HG02973 (cell line): ENCODE results near the gene CDK14.
"Not testable (repeated sequence)": the region's sequence is repeated elsewhere in the genome, so short reads cannot be mapped to it uniquely, and the experiment has no call there.

Source experiments
- ATAC-seq: cut with Tn5 transposase; IDR thresholded peaks from one replicate; pipeline ENCODE4 v1.9.1; 2021; ENCODE audit warnings: moderate library complexity; ENCODE audit not compliant: unreplicated experiment

The CDK14 gene

DNA sequence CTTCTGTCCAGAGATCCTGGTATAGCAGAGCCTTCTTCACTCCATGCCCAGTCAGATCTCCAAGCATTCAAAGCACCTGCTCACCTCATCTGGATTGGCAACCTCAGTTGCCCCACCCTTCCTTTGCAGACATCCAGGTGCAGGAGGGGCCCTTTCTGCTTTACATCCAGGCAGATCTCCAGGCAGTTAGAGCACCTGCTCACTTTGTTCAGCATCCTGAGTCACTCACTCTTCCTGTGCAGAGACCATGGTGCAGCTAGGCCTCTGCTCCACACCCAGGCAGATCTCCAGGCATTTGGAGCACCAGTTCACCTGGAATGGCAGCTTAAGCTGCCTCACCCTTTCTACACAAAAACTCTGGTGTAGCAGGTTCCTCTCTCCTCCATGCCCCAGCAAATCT lies 153.1 kb downstream of the CDK14 start:
- no peak for ATAC-seq

DNA sequence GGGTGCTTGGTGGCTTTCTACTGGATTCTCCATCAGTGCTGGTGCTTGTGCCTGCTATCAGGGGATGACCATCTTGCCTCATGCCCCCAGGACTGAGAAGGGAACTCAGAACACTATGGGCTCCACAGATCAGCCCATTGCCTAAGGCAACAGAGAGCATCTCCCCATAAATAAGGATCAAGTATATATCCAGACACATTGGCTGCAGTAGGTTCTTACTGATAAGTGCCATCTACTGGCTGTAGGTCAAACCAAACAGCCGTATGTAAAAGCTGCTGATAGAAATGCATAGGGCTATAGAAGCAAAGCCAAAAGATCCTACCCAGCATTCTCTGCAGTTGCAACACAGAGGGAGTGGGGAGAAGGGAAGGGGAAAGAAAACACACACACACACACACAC lies 153.7 kb downstream of the CDK14 start:
- ATAC-seq: no peak

DNA sequence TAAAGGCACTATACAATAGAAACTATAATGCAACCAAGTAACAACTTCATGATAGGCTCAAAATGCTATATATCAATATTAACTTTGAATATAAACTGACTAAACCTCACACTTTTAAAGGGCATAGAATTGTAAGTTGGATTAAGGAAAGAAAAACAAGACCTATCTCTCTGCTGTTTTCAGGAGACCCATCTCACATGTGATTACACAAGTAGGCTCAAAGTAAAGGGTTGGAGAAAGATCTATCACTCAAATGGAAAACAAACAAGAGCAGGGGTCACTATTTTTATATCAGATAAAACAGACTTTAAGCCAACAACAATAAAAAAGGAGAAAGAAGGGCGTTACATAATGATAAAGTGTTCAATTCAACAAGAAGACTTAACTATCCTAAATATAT lies 155.5 kb downstream of the CDK14 start:
- ATAC-seq: no peak

DNA sequence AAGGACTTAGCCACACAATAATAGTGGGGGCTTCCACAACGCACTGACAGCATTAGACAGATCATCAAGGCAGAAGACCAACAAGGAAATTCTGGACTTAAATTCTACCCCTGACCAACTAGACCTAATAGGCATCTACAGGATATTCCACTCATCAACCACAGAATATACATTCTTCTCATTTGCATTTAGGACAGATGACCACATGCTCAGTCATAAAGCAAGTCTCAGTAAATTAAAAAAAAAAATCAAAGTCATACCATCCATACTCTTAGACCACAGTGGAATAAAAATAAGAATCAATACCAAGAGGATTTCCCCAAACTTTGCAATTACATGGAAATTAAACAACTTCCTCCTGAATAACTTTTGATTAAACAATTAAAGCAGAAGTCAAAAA lies 155.9 kb downstream of the CDK14 start:
- ATAC-seq: no peak

DNA sequence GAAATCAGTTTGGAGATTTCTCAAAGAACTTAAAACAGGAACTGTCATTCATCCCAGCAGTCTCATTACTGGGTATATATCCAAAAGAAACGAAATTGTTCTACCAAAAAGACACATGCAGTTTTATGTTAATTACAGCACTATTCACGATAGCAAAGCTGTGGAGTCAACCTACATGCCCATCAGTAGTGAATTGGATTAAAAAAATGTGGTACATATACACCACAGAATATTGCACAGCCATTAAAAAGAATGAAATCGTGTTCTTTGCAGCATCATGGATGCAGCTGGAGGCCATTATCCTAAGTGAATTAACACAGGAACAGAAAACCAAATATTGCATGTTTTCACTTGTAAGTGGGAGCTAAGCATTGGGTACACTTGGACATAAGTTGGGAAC lies 158.9 kb downstream of the CDK14 start:
- ATAC-seq: no peak

DNA sequence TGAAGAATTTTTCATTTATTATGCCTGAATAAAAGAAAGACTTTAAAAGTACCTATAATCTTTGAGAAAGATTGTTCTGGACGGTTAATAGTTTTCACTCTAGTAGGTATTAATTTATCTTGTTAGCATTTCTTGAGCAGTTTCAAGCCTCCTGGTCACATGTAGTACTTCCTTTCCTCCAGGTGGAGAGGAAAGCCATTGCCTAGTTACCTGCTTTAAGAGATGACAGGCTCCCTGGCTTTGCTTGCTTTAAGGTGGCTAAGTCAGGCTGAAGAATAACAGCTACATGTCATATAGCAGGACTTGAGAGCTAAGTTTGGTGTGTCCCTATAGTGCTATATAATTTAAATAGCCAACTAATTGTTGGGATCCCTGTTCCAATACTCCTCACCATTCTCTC lies 160.2 kb downstream of the CDK14 start:
- no peak for ATAC-seq

DNA sequence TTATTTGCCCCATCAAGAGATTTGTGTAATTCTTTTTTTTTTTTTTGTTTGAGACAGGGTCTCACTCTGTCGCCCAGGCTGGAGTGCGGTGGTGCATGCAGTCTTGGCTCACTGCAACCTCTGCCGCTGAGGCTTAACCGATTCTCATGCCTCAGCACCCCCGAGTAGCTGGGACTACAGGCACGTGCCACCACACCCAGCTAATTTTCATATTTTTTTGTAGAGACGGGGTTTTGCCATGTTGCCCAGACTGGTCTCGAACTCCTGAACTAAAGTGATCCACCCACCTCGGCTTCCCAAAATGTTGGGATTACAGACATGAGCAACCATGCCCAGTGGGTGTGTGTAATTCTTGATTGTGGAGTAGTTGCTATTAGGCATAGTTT lies 161.4 kb downstream of the CDK14 start:
- not testable (repeated sequence) for ATAC-seq

DNA sequence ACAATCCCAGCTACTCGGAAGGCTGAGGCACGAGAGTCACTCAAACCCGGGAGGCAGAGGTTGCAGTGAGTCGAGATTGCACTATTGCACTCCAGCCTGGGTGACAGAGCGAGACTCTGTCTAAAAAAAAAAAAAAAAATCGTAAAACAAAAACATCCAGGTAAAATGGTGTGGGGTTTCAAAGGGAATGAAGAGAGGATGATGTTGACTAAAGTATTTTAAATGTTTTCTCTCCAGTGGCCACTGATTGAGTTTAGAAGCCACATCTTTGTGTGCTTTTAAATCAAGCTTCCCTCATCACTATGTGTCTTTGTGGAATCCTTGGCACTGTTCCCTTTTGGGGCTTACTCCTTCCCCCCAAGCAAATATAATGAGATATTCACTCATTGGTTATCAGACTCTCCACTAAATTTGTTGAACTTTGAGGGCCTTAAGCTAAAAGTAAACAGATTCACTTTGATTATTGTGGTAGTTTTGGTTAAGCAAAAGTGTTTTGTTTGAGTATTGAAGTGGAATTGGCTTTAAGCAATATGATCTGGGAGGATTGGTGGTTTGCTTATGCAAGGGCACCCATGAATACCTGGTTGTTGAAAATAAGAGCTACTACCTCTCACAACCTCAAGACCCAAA lies 162.9 kb downstream of the CDK14 start:
- ATAC-seq: no peak

DNA sequence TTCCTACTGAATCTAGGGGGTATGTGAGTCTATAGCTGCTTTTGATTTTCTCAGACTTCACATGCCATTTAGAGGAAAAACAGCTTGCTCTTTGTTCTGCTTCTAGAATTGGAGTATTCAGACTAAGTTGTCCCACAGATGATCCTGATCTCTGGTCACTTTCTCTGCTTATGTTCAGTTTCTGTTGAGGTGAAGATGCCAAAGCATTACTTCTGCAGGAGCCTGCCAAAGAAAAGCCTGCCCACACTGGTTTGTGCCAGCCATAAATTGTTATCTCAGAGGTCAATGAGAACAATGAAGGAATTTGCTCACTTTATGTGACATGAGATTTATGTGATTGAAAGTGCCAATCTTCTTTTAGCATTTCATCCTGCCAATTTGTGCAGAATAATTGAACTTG lies 163.6 kb downstream of the CDK14 start:
- no peak for ATAC-seq

DNA sequence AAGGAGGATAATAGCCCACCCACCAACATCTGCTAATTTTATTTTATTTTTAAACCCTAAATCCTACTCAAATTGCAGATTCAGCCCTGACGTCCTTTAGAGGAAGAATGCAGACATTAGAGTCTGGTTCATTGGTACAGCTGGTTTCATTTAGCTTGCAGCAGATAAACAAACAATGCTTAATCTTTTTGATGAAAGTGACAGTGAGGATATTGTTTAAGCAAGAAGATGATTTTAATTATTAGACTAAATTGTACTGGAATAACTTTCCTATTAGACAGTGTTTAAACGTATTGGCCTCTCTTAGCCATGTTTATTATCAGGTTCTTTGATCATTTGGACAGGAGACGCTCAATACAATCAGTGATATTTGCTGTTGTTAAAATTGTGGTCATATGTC lies 164.8 kb downstream of the CDK14 start:
- no peak for ATAC-seq

DNA sequence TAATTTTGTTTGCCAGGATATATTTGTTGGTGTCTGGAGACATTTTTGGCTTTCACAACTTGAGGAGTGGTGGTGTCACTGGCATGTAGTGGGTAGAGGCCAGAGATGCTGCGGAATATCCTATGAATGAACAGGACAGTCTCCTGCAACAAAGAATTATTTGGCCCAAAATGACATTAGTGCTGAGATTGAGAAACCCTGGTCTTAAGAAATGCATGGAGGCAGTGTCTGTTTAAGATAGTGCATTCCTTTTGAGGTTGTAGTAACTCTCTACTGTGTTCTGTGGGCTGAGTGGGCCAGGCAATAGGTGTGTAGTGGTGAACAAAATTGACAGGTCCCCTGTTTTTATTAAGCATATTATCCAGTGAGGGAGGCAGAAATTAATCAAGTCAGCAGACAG lies 165.5 kb downstream of the CDK14 start:
- ATAC-seq: no peak

DNA sequence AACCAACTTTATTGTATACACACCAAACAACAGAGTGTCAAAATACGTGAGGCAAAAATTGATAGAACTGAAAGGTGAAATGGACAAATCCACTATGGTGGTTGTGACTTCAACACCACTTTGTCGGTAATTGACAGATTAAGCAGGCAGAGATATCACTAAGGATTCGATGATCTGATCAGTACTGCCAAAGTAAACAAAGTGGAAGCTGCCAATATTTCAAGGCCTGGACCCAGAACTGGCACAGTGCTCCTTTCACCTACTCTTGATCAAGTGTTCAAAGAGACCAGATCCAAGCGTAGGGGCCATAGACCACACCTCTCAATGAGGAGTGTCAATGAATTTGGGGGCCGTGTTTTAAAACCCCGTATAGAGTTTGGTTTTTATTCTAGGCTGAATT lies 167.0 kb downstream of the CDK14 start:
- ATAC-seq: no peak

DNA sequence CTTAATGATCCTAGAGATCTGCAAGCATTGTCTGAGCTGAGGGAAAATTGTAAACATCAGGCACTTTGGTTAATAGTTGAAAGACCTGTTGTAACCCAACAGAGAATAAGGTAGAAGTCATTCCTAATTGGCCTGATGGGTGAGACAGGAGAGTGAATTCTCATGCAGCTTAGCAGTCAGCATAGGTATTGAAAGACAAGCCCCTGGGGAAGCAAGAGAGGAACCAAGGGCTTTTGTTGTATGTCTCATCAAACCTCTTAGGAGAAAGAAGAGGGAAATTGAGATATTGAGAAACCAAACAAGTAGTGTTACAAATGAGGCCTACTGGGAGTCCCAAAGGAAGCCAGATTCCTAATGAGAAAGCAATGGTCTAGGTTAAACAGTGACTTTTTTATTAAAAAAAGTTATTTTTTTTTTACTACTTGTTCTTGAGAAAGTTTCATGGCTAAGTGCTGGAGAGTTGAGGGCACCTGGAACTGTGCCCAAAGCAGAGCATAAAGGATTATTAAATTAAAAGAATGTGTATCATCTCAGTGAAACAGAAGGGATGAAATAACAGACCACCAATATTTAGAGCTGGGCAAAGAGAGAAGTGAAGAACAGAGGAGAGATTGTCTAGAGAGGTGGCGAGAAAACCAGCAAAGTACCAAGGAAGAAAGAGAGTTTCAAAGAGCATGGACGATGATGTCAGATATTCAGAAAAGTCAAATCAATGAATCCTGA lies 168.9 kb downstream of the CDK14 start:
- no peak for ATAC-seq

DNA sequence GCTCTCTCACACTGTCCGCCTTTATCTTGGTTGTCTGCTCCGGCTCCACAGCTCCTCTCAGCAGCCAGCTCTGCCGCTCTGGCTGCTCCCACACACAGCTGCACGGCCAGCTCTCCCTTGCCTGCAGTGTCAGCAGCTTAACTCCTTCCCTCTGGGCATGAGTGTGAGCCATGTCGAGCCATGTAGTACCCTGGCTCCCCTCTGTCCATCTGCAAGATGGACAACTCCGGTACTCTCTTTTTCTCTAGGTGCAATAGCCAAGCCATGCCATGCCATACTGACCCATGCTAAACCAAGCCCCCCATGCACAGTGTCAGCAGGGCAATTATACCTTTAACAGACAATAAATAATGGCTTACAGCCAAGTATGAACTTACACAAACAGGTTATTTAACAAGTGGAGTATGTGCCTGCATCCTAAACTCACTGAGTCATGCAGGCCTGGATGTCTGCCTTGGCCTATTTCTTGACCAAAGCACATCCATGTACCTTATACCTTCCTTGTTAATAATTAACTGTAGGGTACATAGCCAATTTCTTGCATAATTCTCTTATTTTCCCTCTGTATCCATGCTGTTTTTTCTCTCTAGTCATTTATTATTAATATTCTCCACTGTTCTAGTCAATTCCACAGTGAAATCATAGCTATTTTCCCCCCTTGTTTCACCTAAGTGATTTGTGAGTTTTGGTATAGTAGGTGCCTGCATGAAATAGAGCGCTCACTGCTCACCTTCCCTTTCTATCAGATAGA lies 170.9 kb downstream of the CDK14 start:
- ATAC-seq: no peak

DNA sequence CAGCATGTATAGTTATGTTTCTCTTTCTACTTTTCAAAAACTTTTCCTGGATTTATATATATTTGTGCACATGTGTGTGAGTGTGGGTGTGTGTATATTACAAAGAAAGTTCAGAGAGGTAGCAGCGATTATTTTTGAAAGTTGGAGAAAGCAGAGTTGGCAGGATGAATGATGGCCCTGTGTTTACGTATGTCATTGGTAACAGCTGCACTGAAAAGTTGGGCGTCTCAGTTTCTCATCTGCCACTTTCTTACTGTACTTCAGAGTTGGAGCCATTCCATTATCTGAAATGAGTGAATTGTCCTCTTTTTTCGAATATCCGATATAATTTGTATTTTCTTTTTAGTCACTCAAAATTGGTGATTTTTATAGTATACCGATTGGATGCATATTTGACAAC lies 172.2 kb downstream of the CDK14 start:
- ATAC-seq: no peak

DNA sequence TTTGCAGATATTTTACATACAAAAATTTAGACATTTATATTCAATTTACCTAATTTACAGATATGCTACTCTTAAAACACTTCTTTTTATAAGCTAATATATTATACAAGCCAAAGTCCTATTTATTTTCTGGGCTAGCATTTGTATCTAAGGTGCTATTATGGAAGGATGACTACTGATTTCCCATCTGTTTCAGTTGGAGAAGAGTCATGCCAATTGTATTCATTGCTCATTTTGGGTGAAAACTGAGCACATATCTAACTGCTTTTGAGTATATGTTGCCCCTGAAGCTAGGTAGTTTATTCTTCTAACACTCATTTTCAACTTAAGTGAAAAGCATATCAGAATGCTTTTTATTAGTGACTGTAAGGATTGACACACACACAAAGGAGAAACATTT lies 172.9 kb downstream of the CDK14 start:
- ATAC-seq: no peak

DNA sequence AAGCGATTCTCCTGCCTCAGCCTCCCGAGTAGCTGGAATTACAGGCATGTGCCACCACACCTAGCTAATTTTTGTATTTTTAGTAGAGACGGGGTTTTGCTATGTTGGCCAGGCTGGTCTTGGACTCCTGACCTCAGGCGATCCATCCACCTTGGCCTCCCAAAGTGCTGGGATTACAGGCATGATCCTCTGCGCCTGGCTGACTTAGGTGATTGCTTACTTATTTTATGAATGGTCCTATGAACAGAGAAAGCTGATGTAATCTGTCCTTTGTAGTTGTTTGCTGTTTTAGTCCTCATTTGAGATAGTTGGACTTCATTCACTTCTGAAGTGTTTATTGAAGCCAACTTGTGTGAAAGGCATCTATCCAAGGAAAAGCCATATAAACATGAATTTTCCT lies 173.4 kb downstream of the CDK14 start:
- not testable (repeated sequence) for ATAC-seq

DNA sequence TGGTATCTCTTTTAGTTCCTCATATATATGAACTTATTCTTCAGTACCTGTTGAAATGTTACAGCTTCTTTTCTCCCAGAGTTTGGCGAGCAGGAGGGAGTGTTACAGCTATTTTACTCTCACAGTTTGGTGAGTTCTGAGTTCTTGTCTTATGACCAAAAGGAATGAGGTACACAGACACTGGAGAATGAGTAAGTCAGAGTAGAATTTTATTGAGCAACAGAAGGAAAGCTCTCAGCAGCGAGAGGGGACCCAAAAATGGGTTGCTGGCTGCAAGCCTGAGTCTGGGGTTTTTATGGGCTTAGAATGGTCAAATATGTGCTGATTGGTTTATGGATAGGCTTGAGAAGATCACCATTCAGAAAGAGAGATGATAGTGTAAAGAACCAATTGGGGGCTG lies 175.2 kb downstream of the CDK14 start:
- no peak for ATAC-seq

DNA sequence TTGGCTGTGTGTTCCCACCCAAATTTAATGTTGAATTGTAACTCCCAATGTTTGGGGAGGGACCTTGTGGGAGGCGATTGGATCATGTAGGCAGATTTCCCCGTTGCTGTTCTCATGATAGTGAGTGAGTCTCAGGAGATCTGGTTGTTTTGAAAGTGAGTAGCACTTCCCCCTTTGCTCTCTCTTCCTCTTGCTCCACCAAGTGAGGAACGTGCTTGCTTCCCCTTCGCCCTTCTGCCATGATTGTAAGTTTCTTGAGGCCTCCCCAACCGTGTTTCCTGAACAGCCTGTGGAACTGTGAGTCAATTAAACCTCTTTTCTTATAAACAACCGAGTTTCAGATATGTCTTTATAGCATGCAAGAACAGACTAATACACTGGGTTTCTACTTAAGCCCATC lies 176.3 kb downstream of the CDK14 start:
- ATAC-seq: no peak

DNA sequence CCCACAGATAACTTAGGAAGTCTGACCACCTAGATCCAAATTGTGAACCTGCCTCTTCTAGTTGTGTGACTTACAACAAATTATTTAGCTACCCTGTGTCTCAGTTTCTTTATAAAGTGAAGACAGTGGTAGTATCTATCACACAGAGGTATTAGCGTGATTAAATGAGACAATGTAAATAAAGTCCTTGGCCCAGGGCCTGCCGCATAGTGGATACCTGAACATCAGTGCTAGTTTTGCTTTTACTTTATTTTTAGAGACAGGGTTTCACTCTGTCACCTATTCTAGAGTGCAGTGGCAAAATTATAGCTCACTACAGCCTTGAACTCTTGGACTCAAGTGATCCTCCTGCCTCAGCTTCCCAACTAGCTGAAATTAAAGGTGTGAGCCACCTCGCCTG lies 177.1 kb downstream of the CDK14 start:
- no peak for ATAC-seq

DNA sequence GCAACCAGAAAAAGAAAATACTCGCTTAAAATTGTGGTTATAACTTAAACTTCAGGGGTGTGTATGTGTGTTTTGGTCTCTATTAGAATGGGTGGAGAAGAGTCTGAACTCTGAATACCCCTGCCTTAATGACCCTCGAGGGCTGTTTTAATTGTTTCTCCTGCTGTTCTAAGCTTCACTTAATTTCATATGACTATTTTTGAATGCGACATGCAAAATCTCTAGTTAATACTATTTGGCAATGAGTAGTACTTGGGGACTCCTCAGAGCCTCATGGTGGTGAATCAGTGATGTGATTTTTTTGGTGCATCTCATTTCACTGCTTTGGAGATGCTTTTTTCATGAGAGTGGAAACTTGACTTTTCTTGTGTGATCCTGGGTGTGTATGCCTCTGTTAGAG lies 178.6 kb downstream of the CDK14 start:
- ATAC-seq: no peak

DNA sequence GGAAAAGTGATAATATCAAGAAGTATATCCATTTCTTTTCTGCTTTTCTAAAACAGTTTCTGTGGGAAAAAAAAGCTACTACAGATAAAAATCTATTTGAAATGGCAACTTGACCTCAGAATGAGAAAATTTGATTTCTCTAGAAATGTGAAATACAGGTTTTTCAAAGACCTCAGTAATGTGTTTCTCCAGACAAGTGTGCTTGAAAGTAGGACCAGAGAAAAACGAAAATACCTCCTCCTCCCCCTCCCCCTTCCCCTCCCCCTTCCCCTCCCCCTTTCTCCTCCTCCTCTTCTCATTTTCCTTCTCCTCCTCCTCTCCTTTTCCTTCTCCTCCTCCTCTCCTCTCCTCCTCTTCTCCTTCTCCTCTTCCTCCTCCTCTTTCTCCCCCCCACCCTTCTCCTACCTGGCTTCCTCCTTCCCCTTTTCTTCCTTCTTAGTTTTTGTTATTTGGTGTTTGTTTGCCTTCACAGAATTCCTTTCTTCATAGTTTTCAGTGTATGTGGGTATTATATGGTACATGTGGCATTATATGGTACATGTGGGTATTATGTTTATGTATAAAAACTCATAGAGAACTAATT lies 179.4 kb downstream of the CDK14 start:
- no peak for ATAC-seq
